DND-41 (cell line): Measurements from ENCODE around the gene GAB1.

Experiments used
- ATAC-seq: fragments of 200-7000 bp; cut with Tn5 transposase; 3 replicates; pipeline ENCODE4 v1.9.1; 2021; ENCODE audit warnings: low read depth; ENCODE audit not compliant: insufficient read depth
- DNase-seq: peaks from one replicate; pipeline ENCODE4 v3.0.0-alpha.2; 2020
- H2AFZ ChIP-seq: 2 replicates; pipeline ENCODE4 v1.6.0; 2012; ENCODE audit warnings: low read depth, low read length
- H3K27ac ChIP-seq: 2 replicates; pipeline ENCODE4 v1.5.1; 2012; ENCODE audit warnings: low read length, inconsistent platforms
- H3K27me3 ChIP-seq: fragments of 200-600 bp; sonication (generic); 2 replicates; pipeline ENCODE4 v1.6.0; 2012; ENCODE audit warnings: low read length, mild to moderate bottlenecking, inconsistent platforms; ENCODE audit not compliant: insufficient read depth, poor library complexity
- H3K36me3 ChIP-seq: 2 replicates; pipeline ENCODE4 v1.5.1; 2012; ENCODE audit warnings: low read length, inconsistent platforms; ENCODE audit not compliant: insufficient read depth
- H3K4me1 ChIP-seq: 2 replicates; pipeline ENCODE4 v1.5.1; 2012; ENCODE audit warnings: mild to moderate bottlenecking, low read length; ENCODE audit not compliant: insufficient read depth
- H3K4me2 ChIP-seq: 2 replicates; pipeline ENCODE4 v1.6.0; 2012; ENCODE audit warnings: mild to moderate bottlenecking, moderate library complexity, low read length, inconsistent platforms; ENCODE audit not compliant: insufficient read depth
- H3K4me3 ChIP-seq, 2 experiments: fragments of 200-600 bp in 1 of 2; shearing (Covaris generic) in 1 of 2; 2 replicates each; pipeline ENCODE4 v1.5.1; 2012 to 2016; ENCODE audit warnings: inconsistent platforms in 2 of 2, low read length in 2 of 2, mild to moderate bottlenecking in 2 of 2, low read depth in 1 of 2, moderate library complexity in 1 of 2
- H3K79me2 ChIP-seq: 2 replicates; pipeline ENCODE4 v1.6.0; 2012; ENCODE audit warnings: low read length, inconsistent platforms; ENCODE audit not compliant: insufficient read depth
- H3K9ac ChIP-seq: 2 replicates; pipeline ENCODE4 v1.6.0; 2012; ENCODE audit warnings: low read depth, mild to moderate bottlenecking, inconsistent platforms, low read length, moderate library complexity
- H3K9me3 ChIP-seq: 2 replicates; pipeline ENCODE4 v1.5.1; 2012; ENCODE audit warnings: low read length, moderate library complexity, mild to moderate bottlenecking, inconsistent platforms; ENCODE audit not compliant: insufficient read depth, severe bottlenecking
- H4K20me1 ChIP-seq: 2 replicates; pipeline ENCODE4 v1.6.0; 2012; ENCODE audit warnings: low read length; ENCODE audit not compliant: insufficient read depth
- EZH2 ChIP-seq: IDR thresholded peaks from 3 replicates; pipeline ENCODE4 v1.6.1; 2012; ENCODE audit warnings: borderline replicate concordance, low read depth, mild to moderate bottlenecking, moderate library complexity, low read length, inconsistent platforms; ENCODE audit not compliant: severe bottlenecking
- TF ChIP-seq, protein P1 (sequence below): IDR thresholded peaks from 2 replicates; pipeline ENCODE4 v1.5.1; 2012; ENCODE audit warnings: borderline replicate concordance, low read length, moderate library complexity, mild to moderate bottlenecking; ENCODE audit not compliant: poor library complexity, severe bottlenecking; ENCODE audit errors: extremely low read depth

The GAB1 gene

DNA sequence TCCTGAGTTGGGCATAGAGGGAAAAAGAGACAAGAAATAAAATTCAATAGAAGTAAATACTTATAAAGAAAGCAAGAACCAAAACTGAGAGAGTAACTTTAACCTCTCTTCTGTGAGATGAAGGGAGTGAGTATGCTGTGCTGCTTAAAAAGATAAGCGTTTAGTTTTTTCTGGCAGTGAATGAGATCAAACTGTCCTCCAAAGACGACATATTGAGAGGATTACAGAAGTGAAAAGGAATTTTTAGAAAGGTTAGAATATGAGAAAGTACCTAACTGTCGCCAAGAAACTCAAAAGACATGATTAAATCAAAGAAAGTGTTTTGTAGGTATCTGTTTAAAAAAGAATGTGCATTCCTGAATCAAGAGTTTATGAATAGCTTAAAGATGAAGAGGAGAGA, 16.0 kb downstream of the GAB1 start:
- Histone ChIP-seq H2AFZ (no peak overlapping the region), H3K9me3 (no peaks in the 10 kb centered on the region), H3K27me3 (peaks cover 3% of the 10 kb centered on the region), H3K4me3 (no peak overlapping the region), H3K27ac (no peak overlapping the region), H3K36me3 (no peaks in the 10 kb centered on the region), H3K4me2 (no peak overlapping the region), H3K9ac (no peak overlapping the region), H3K4me1 (no peaks in the 10 kb centered on the region), H3K79me2 (no peaks in the 10 kb centered on the region), H4K20me1 (no peaks in the 10 kb centered on the region)
- no peak for TF ChIP-seq EZH2
- TF ChIP-seq, protein P1, sequence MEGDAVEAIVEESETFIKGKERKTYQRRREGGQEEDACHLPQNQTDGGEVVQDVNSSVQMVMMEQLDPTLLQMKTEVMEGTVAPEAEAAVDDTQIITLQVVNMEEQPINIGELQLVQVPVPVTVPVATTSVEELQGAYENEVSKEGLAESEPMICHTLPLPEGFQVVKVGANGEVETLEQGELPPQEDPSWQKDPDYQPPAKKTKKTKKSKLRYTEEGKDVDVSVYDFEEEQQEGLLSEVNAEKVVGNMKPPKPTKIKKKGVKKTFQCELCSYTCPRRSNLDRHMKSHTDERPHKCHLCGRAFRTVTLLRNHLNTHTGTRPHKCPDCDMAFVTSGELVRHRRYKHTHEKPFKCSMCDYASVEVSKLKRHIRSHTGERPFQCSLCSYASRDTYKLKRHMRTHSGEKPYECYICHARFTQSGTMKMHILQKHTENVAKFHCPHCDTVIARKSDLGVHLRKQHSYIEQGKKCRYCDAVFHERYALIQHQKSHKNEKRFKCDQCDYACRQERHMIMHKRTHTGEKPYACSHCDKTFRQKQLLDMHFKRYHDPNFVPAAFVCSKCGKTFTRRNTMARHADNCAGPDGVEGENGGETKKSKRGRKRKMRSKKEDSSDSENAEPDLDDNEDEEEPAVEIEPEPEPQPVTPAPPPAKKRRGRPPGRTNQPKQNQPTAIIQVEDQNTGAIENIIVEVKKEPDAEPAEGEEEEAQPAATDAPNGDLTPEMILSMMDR, result no peak
- DNase-seq (no peak), ATAC-seq (no peak)

DNA sequence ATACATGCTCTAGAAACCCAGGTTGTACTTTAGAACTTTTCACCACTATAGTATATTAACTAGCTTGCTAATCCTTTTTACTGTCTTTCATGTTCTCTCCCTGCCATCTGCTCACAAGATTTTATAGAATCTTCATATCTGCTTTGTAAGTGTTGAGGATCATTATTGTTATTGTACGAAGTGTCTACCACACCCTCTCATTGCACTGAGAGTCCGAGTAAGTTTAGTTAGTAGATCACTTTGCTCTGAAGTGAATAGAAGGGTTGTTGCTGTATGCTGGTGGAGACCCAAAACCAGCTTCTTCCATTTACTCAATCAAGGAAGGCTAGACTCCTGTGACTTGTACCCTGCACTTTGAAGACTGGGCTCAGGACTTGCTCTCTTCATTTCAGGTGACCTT, 17.1 kb downstream of the GAB1 start:
- Histone ChIP-seq H3K79me2 (no peaks in the 10 kb centered on the region), H3K4me1 (peaks cover 3% of the 10 kb centered on the region), H3K4me2 (no peak overlapping the region)

DNA sequence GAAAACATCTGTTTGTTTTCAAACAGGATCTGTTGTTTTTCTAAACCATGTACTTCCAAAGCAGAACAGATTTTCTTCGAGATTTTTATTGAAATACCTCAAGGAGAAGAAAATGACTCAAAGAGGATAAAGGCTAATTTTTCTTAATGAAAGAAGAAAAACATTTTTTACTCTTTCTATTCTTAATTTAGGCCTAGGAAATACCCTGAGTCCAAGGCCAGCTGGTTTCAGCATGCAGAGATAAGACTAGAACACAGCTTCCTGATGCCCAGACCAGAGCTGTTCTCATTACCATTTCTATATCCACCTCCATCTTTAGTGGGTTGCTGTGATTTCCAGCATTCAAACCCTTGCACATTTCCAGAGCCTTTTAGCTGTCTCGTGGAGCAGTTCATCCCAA, 18.3 kb downstream of the GAB1 start:
- TF ChIP-seq, protein P1, result no peak
- TF ChIP-seq EZH2, result no peak
- Histone ChIP-seq H3K9me3 (no peaks in the 10 kb centered on the region), H3K4me3 (no peak overlapping the region), H3K36me3 (no peaks in the 10 kb centered on the region), H3K27me3 (peaks cover 3% of the 10 kb centered on the region), H3K9ac (no peak overlapping the region), H3K4me1 (peaks cover 13% of the 10 kb centered on the region), H2AFZ (no peak overlapping the region), H3K27ac (no peak overlapping the region), H3K79me2 (no peaks in the 10 kb centered on the region), H3K4me2 (no peak overlapping the region), H4K20me1 (no peaks in the 10 kb centered on the region)
- no peak for ATAC-seq
- DNase-seq, result no peak

More for the DNA sequence above, 17.1 kb downstream of the GAB1 start:
- no peak overlapping the region for H2AFZ ChIP-seq
- TF ChIP-seq EZH2, result no peak
- TF ChIP-seq, protein P1, result no peak
- no peaks in the 10 kb centered on the region for H3K36me3 ChIP-seq
- H3K27ac ChIP-seq, result no peak overlapping the region
- H3K4me3 ChIP-seq, result no peak overlapping the region
- ATAC-seq, result no peak
- no peaks in the 10 kb centered on the region for H4K20me1 ChIP-seq
- no peak overlapping the region for H3K9ac ChIP-seq
- peaks cover 3% of the 10 kb centered on the region for H3K27me3 ChIP-seq
- H3K9me3 ChIP-seq, result no peaks in the 10 kb centered on the region
- no peak for DNase-seq
